OCI-M2 (cell line): ENCODE measurements around the gene SOX6.

Experiments used
- DNase-seq: peaks from one replicate; lab custom pipeline; 2025; ENCODE audit not compliant: unreplicated experiment; lab: John Stamatoyannopoulos, UW

SOX6 gene

DNA sequence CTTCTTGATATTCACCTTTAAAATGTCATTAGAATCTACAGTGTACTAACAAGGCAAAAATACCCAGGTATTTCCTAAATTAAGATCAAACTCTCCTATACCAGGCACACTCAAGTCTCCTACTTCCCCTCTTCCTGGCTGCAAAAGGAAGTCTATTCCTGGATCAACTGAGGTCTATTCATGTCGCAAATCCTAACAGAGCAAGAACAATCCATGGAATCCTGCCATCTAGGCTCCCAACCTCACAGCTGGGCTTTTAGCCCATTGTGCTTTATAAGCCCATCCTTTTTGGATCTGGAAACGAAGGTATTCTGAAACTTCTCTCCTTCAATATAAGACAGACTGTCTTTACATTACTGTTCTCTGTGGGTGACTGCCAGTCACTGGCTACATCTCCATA is 161.8 kb downstream of the SOX6 start:
- no peak for DNase-seq

DNA sequence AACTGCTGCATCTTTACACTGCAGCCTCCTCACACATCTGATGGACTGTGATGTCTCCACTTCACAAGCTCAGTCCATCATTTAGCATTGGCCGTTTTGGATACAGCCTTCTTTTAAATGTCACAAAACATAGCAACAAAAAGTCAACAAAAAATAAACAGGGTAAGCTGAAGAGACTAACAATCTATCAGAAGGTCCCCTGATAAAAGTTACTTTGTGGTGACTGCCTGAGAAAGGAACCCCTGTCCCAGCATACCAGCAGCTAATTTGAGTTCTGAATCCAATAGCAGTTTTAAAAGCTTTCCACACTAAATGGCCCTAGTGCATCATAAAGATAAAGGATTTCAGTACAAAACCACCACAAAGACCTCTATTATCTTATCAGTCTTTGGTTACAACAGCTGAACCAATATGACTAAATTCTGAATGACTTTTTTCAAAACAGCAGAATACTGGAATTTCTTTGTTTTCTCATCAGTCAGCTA is 162.4 kb downstream of the SOX6 start:
- no peak for DNase-seq

DNA sequence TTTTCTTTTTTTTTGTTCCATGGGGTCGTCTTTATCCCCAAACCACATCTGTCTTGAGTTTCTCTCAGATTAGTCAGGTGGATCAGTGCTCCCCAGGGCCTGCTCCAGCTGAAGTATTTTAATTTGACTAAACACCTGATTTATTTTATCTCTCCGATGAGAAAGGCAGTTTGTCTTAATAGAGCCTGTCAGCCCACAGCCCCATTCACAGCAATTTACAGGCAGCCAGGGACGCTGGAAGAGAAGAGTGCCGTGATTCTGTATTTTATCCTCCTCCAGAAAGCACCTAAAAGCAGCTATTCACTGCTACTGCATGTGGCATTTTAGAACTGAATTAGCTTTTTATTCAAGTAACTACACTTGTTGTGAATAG is 164.5 kb downstream of the SOX6 start:
- DNase-seq = no peak

DNA sequence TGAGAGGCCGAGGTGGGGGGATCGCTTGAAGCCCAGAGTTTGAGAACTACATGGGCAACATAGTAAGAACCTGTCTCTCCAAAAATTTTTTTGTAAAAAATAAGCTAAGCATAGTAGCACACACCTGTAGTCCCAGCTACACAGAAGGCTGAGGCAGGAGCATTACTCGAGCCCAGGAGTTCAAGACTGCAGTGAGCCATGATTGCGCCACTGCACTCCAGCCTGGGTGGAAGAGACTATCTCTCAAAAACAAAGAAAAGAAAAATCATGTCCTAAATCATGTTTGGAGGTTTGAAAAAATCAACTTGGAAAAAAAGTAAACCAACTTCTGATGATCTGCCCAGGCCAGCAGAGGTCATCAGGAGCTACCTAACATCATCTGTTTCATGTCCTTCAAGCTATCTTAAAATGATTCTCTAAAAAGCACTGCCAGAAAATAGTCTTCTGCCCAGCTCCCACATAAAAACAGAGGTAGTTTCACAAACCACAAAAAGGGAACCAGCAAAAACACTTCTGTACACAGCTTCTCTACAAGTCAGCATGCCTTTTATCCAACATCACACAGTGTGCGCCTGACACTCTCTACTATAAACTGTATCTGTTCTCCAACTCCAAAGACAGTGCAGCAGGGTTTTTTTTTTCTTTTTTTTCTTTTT is 165.0 kb downstream of the SOX6 start:
- no peak for DNase-seq

DNA sequence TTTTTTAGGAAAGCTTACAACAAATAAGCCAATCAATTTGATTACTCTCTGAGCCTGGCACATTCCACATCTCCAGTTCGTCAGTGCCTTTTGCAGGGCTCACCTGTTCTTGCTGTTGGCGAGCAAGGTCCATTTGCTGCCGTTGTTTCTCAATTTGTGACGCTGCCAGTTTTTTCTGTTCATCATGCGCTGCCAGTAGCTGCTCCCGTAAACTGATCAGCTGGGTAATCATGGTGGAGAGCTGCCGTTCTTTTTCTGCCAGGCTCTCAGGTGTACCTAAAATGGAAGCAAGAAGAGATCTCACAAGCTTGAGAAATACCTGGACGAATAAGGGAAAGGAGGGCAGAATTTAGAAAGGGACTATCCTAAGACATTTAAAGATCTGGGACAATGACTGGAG is 169.7 kb downstream of the SOX6 start:
- DNase-seq = no peak

DNA sequence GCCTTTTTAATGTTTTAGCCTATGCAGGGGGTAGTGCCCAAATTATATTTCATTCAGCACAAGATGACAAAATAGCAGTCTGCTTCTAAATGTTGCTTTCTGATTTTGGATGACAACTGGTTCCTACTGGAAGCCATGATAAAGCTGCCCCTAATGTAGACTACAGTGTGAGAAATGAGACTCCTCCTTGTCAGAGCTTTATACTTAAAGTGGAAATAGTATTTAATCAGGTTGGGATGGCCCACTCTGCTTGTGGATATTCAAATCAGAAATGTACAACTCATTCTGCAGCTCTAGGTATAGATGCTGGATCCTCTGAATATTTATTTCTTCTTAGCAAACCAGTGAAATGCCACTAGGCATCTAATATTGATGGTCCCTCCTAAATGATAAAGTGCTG is 171.3 kb downstream of the SOX6 start:
- no peak for DNase-seq

DNA sequence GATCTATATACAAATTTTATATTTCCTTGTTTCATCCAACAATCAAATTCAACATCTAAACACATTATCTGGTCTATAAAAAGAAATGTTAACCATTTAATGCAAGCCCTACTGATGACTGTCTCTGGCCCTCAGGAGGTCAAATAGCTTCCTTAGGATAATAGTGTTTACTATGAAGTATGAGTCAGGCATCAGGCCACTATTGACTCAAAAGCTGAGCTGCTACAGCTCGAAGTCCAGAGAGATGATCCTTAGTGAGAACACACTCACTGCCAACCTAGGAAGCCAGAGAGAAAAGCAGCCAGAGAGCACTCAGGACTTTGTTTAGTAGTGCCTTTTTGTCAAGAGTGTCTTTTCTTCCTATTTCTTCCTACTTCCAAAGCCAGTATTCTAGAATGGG is 171.8 kb downstream of the SOX6 start:
- no peak for DNase-seq

DNA sequence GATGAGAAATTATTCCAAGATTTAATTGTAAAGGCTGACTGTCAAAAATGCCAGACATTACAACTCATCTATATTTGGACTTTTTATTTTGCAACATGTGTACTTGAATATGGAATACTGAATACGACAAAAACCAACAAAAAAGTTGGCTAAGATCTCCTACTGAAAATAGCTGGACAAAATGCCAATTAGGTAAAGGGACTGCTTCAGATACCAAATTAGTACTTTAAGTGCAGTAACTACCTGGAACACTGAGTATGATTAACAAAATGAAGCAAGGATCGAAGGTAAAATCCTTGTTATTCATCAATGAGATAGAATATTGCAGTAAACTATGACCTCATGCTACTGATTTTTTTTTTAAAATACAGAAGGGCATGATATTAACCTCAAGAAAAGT is 173.8 kb downstream of the SOX6 start:
- DNase-seq = no peak

DNA sequence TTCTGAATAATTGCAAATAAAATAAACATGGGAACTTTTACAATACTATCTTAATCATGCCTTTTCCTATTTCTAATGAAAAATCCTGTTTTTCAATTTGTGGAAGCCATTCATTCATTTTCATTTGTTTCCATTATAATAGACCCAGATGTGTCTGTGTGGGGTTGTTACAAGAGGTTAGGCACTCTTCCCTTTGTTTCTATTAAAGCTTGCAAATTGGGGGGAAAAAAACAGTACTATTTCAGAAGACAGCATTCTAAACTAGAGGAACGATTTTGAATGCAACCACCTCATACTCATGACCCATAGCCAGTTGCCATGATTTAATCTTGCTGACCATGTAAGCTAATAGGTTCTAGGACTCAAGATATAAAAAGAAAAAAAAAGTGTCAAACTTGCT is 175.5 kb downstream of the SOX6 start:
- DNase-seq = no peak

DNA sequence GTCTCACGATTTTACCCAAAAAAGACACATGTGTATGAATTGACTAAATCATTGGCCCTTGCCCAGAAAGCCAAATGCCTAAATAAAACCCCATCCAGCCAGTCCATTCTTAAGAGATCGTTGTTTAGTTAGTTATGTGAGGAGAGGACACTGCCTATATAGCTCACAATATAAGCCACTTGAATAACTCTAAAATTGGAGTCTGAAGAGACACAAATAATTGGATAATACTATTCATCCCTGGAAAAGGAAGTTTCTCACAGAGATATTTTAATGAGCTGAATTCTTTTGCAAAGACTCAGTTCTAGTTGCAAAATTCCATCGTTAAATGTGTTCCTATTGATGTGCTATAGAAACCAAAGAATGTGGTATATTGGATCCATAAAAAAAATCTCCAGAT is 176.7 kb downstream of the SOX6 start:
- no peak for DNase-seq

DNA sequence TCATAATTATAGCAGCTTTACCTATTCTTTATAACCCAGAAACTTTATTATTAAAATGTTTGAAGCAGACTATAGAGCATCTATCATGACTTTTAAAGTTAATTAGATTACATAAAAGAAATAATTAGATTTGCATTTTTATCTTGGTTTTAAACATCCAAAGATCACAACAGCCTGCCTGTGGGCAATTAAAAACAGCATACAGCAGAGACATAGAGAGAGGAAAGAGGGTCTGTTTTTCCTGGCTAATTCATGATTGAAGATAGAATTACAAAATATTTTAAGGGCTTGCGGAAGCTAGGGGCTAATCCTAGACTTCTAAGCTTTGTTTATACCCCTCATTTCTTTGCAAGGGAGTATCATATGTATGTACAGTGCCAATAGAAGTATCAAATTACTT is 178.1 kb downstream of the SOX6 start:
- no peak for DNase-seq

DNA sequence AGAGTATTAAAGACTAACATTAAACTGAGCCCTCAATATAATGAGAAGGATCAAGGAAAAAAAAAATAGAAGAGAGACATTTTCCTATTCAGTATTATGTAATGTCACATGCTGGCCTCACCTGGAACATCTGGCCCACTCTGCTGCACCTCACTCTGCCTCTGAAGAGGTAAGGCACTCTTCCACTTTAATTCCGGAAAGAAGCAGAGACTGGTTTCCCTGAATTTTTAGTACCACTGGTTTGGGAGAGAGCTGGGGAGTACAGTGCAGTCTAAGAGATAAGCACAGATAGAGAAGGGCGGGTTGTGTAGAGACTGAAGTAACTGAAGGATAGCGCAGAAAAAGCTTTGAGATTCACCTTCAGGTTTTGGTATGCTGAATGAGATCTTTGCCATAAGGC is 178.7 kb downstream of the SOX6 start:
- no peak for DNase-seq

DNA sequence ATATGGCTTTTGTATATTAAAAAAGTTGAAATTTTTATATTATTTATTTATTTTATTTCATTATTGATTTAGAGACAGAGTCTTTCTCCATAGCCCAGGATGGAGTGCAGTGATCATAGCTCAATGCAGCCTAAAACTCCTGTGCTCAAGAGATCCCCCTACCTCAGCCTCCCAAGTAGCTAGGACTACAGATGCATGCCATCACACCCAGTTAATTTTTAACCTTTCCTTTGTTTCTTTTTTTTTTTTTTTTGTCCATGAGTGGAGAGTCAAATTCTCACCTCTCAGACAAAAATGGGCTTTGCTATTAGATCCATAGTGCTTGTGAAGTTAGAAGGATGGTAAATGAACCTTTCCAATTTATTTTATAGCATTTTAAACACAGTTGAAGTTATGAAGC is 182.5 kb downstream of the SOX6 start:
- no peak for DNase-seq

DNA sequence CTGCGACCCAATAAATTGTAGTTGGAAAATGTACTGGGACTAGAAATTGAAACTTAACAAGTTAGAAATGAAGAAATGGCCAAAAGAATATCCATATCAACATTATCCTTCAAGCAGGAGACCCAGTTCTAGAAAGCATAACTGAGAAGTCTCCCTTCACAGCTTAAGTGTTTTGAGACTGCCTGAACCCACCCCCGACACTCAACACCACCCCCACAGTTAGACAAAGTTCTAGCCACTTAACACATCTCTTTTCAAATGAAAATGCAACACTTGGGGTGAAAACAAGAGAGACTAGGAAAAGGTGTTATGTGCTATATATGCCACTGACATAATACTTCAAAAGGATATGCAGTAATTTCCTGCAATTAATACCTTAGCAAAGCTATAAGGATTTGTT is 184.5 kb downstream of the SOX6 start:
- no peak for DNase-seq

DNA sequence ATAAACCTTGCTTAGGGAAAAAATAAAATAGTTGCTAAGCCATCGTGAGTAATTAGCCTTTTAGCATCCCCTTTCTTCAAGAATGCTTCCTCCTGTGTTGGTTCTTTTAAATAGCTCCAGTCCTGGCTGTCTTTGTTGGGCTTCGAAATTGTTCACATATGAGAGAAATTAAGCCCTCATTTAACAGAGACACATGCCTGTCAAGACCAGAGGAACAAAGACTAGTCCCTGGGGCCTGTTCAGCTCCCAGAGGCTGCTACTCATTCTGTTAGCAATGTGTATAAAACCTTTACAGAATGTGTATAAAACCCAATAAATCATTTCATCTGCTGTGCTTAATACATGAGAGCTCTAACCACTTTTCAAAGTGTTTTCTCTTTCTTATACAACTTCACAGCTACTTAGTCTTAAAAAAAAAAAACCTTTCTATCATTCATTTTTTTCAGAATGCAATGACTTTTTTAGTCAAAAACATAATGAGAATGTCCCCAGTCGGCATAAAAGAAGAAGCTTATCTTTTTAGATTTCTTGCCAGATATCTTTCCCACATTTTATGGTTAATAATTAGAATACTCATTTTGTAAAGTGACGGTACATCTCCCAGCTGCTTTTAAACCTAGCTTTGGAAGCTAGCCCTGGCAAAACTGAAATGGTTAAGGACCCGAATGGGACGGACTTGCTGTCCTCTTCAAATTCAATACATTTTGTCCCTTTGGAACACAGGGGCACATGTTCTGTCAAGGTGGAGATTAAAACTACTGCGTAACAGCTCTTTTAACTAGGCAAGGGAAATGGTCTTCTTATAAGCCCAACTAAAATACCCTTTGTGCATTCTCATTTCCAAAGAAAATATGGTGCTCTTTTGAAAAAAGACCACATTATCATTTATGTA is 186.1 kb downstream of the SOX6 start:
- no peak for DNase-seq

DNA sequence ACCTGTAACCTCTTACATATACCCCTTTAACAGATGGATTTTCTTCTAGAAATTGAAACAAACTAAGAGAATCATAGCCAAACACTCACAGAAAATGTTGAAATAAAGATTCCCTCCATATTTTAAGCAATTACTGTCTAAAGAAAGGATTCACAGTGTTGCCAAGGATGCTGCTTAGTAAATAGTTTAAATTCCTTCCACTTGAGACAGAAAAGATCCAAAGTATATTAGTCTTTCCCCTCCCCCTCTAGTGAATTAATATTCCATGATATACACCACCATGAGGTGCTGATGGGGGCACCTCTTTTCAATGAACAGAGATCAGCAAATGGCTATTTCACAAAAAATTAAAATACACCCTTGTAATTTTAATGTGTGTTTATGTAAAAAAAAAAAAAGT is 186.8 kb downstream of the SOX6 start:
- DNase-seq = no peak

DNA sequence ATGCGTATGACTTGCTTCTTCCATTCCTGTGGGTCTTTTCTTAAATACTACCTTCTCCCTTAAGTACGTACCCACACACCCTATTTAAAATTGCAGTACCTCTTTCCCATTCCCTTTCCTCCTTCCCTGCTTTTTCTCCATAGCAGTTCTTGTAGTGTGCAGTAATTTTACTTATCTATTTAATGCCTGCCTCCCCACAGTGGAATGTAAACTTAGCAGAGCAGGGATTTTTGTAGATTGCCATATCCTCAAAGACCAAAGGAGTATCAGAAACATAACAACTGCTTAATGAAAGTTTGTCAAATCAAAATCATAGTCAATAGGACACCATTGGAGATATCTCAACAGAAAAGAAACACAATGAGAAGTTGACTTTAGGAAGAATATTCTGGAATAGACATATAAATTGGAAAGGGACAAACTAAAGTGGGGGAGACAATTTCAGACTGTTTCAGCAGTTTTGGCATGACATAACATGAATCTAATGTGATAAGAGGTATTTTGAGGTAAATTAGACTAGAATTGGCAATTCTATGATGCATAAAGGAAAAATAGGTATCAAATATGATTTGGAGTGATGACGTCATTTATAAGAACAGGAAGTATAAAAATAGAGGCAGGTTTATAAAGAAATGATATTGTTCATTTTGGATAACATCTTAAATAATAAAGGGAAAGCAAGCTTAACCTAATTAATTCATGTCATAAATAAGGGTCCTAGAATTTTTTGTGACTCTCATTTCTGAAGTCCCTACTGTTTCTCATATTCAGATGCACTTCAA is 188.4 kb downstream of the SOX6 start:
- DNase-seq = no peak

DNA sequence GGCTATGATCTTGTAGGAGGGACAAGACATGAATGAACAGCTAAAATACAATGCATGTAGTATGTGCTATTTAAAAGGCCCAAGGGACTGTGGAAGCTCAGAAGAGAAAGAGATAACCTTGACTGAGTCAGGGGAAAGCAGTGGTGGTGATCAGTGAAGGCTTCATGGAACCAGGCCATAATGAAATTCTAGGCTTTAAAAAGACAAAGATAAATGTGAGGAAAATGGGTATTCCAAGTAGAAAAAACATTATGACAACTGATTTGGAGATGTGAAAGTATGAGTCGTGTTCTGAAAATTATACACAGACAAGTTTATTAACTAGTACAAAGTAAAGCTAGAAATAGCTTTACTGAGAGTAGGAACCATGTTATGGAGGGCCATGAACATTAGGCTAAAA is 189.8 kb downstream of the SOX6 start:
- no peak for DNase-seq

DNA sequence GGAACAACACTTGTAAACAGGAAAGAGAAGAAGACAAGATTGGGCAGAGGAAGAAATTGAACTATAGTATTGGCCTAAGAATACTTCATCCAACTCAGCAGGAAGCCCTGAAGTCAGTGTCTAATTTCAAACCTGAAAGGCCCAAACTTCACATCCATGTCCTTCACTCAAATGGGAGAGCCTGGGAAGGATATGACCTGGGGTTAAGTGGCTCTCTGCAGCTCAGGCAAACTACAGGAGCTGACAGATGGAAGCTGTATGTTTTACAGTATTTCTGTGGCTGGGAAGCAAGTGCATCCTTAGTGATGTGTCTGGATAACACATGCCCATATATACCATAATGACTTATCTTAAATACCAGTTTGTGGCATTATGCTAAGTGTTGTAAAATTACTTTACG is 196.2 kb downstream of the SOX6 start:
- DNase-seq = no peak

DNA sequence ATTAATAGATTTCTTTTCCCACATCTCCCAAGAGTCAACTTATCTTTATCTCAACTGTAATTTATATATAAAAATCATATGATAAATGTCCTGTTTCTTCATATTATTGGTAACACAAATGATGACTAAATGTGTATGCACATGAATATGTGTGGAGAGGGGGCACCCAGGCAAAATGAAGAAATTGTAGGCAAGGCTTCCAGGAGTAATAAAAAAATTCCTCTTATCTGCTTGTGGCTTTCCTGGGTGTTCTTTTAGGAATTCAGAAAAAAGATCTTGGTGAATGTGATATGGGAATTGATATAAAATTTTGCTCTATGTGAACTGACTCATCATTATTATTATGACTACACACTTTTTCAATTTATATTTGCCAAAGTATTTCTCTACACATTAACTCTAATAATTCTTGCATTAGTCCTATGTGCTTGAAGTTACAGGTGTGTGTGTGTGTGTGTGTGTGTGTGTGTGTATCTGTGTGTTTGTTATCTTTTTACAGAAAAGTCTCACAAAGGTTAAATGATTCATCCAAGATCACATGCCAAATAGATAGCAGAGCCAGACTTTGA is 197.8 kb downstream of the SOX6 start:
- DNase-seq = no peak

DNA sequence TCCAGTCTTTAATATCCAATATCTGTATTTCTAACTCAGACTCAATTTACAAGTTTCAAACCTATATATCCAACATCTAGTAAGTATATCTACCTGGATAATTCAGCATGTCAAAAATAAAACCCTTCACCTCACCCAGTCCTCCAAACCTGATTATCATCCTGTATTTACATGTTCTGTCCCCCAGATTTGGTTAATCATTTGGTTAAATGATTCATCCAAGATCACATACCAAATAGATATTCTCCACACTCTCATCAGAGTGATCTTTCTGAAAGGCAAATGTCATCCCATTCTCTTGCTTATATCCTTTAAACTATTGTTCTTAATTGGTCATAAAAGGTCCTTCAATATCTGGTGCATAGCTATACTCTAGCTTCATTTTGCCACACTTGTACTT is 199.0 kb downstream of the SOX6 start:
- DNase-seq = no peak

DNA sequence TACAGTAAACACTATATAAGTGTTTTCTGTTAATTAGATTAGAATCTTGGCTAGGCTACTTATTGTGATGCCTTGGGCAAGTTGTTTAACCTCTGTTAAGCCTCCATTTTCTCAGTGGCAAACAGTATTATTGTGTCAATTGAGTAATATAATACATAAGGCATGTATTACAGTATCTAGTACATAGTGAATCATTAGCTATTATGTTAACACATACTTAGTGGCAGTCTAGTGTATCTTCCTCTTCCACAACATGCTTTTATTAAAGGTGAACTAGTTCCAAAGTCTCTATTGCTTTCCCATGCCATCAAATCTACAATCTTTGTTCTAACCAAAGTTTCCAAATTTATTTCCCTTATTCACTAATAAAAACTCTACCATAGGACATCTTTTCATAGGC is 200.9 kb downstream of the SOX6 start:
- no peak for DNase-seq
